Measurements from ENCODE around the gene ADAM29.

Gene ADAM29

GRCh38 chr4:174928575-174929253 lies 10.6 kb downstream of the ADAM29 start:
- no peak for TF ChIP-seq CTCF (IDR thresholded peaks at IDR 0.05; ENCODE audit: extremely low read depth, missing control alignments)
- DNase-seq (ENCODE audit: low spot score) = no peak

- no peak for DNase-seq (ENCODE audit: low spot score)
- TF ChIP-seq CTCF (IDR thresholded peaks at IDR 0.05; ENCODE audit: extremely low read depth, missing control alignments) = no peak
Measured at GRCh38 chr4:174929346-174929745, 11.2 kb downstream of the ADAM29 start.

GRCh38 chr4:174930895-174931294 lies 12.7 kb downstream of the ADAM29 start:
- DNase-seq (ENCODE audit: low spot score) = no peak
- no peak for TF ChIP-seq CTCF (IDR thresholded peaks at IDR 0.05; ENCODE audit: extremely low read depth, missing control alignments)

GRCh38 chr4:174933083-174933482 lies 14.9 kb downstream of the ADAM29 start:
- no peak for DNase-seq (ENCODE audit: low spot score)
- TF ChIP-seq CTCF (IDR thresholded peaks at IDR 0.05; ENCODE audit: extremely low read depth, missing control alignments) = no peak

- TF ChIP-seq CTCF (IDR thresholded peaks at IDR 0.05; ENCODE audit: extremely low read depth, missing control alignments) = no peak
- DNase-seq (ENCODE audit: low spot score) = no peak
Measured at GRCh38 chr4:174934360-174934759, 16.2 kb downstream of the ADAM29 start.

GRCh38 chr4:174935607-174936006 lies 17.4 kb downstream of the ADAM29 start:
- no peak for DNase-seq (ENCODE audit: low spot score)
- TF ChIP-seq CTCF (IDR thresholded peaks at IDR 0.05; ENCODE audit: extremely low read depth, missing control alignments) = no peak

GRCh38 chr4:174940002-174940401 lies 21.8 kb downstream of the ADAM29 start:
- DNase-seq (ENCODE audit: low spot score) = no peak

More at GRCh38 chr4:174940002-174940401, 21.8 kb downstream of the ADAM29 start:
- TF ChIP-seq CTCF (IDR thresholded peaks at IDR 0.05; ENCODE audit: extremely low read depth, missing control alignments) = no peak

Measured in GM20000 (cell line).